UCSD-AML1 (cell line): ENCODE measurements around the gene ABHD17C.

Experiments used
- DNase-seq: peaks from one replicate; lab custom pipeline; 2025; ENCODE audit not compliant: unreplicated experiment; lab: John Stamatoyannopoulos, UW

The ABHD17C gene

GRCh38 chr15:80727596-80727995, 32.5 kb downstream of the ABHD17C start:
- no peak for DNase-seq

GRCh38 chr15:80730387-80730786, 35.3 kb downstream of the ABHD17C start:
- DNase-seq: no peak

GRCh38 chr15:80730926-80731325, 35.8 kb downstream of the ABHD17C start:
- no peak for DNase-seq

- DNase-seq: no peak
Measured at GRCh38 chr15:80732167-80732566, 37.1 kb downstream of the ABHD17C start.

- no peak for DNase-seq
Measured at GRCh38 chr15:80732818-80733217, 37.7 kb downstream of the ABHD17C start.

GRCh38 chr15:80733460-80733859, 38.4 kb downstream of the ABHD17C start:
- no peak for DNase-seq

GRCh38 chr15:80735344-80735743, 40.2 kb downstream of the ABHD17C start:
- DNase-seq: no peak

- DNase-seq: no peak
Measured at GRCh38 chr15:80736560-80736959, 41.5 kb downstream of the ABHD17C start.

GRCh38 chr15:80739919-80740318, 44.8 kb downstream of the ABHD17C start:
- DNase-seq: no peak

- no peak for DNase-seq
Measured at GRCh38 chr15:80742081-80742480, 47.0 kb downstream of the ABHD17C start.

- DNase-seq: no peak
Measured at GRCh38 chr15:80743189-80743833, 48.2 kb downstream of the ABHD17C start.

- DNase-seq: no peak
Measured at GRCh38 chr15:80744415-80744814, 49.3 kb downstream of the ABHD17C start.

- no peak for DNase-seq
Measured at GRCh38 chr15:80744826-80745225, 49.7 kb downstream of the ABHD17C start.

- DNase-seq: no peak
Measured at GRCh38 chr15:80745888-80746287, 50.8 kb downstream of the ABHD17C start.

GRCh38 chr15:80747317-80748053, 52.4 kb downstream of the ABHD17C start:
- no peak for DNase-seq

GRCh38 chr15:80749589-80749988, 54.5 kb downstream of the ABHD17C start:
- no peak for DNase-seq

GRCh38 chr15:80750575-80750974, 55.5 kb downstream of the ABHD17C start:
- DNase-seq: no peak

- no peak for DNase-seq
Measured at GRCh38 chr15:80752204-80752603, 57.1 kb downstream of the ABHD17C start.

- no peak for DNase-seq
Measured at GRCh38 chr15:80753161-80753560, 58.1 kb downstream of the ABHD17C start.

- DNase-seq: no peak
Measured at GRCh38 chr15:80754014-80754413, 58.9 kb downstream of the ABHD17C start.

GRCh38 chr15:80755885-80756284, 60.8 kb downstream of the ABHD17C start:
- no peak for DNase-seq

- no peak for DNase-seq
Measured at GRCh38 chr15:80758130-80758745, 63.1 kb downstream of the ABHD17C start.
